Measurements from ENCODE around the gene FLII. TPM values are rescaled to one million over a fixed set of nuclear protein-coding genes. Genes with fewer than 3 reads are reported as not detected.

The FLII gene
- total RNA-seq, 1 experiment from 2014 or later: 298 TPM

DNA sequence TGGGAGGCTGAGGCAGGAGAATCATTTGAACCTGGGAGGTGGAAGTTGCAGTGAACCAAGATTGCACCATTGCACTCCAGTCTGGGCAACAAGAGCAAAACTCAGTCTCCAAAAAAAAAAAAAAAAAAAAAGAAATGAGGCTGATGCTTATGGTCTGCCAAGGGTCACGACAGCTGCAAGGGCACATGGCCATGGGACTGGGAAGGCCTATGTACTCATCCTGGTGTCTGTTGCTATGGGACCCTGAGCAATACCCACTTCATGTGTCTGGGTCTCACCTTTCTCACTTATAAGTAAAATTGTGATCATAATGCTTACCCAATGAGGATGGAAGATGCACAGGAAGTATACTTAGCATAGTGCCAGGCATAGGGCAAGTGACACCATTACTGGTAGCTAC, 18.5 kb upstream of the FLII start:
- no peak overlapping the region for H2BK12ac ChIP-seq (ENCODE audit: insufficient read length, low read depth, low read length)
- H3K27ac ChIP-seq (ENCODE audit: insufficient read length, low read depth, low read length): no peak overlapping the region
- Mint-ChIP-seq H3K9me3 (no peaks in the 10 kb centered on the region), H3K36me3 (ENCODE audit: insufficient read depth in 1 of 3, low read depth in 3 of 3) (peaks cover 28 to 82% (median 68%) of the 10 kb centered on the region in 3 experiments; a peak in 6 of 7 replicates), H3K27ac (no peak overlapping the region), H3K4me1 (no peaks in the 10 kb centered on the region), H3K4me3 (no peak overlapping the region), H3K27me3 (ENCODE audit: low read depth) (no peaks in the 10 kb centered on the region)
- no peak overlapping the region for H4K5ac ChIP-seq (ENCODE audit: insufficient read length, low read depth, low read length)
- no peak overlapping the region for H2BK120ac ChIP-seq (ENCODE audit: low read depth, low read length, poor library complexity, severe bottlenecking)
- no peak overlapping the region for H3K18ac ChIP-seq (ENCODE audit: insufficient read length, low read depth, low read length)
- no peaks in the 10 kb centered on the region for H3K79me2 ChIP-seq (ENCODE audit: insufficient read depth, low read length)
- H2BK20ac ChIP-seq (ENCODE audit: low read depth, low read length, poor library complexity, severe bottlenecking): no peak overlapping the region
- H3K4me1 ChIP-seq (ENCODE audit: insufficient read depth, low read length): no peaks in the 10 kb centered on the region
- no peaks in the 10 kb centered on the region for H3K9me3 ChIP-seq (ENCODE audit: control insufficient read depth, low read depth, low read length)
- H3K79me1 ChIP-seq (ENCODE audit: insufficient read depth, low read depth, low read length, poor library complexity, severe bottlenecking): no peaks in the 10 kb centered on the region
- H4K91ac ChIP-seq (ENCODE audit: insufficient read length, low read depth, low read length): no peak overlapping the region
- H2AK5ac ChIP-seq (ENCODE audit: insufficient read length, low read length): no peak overlapping the region
- H2BK5ac ChIP-seq (ENCODE audit: insufficient read length, low read length): no peak overlapping the region
- H2BK15ac ChIP-seq (ENCODE audit: low read depth, low read length): no peak overlapping the region
- WGBS (ENCODE audit: extremely low coverage, insufficient read length, low lambda C conversion rate): no CpG with 5 or more reads among the region's 1 CpG
- H3K23ac ChIP-seq (ENCODE audit: insufficient read length, low read depth, low read length): no peak overlapping the region
- H3K4me2 ChIP-seq (ENCODE audit: insufficient read depth, insufficient read length, low read length): no peak overlapping the region
- no peak overlapping the region for H3T11ph ChIP-seq (ENCODE audit: low read length)
- no peak overlapping the region for H2AFZ ChIP-seq (ENCODE audit: low read length)
- H3K14ac ChIP-seq (ENCODE audit: insufficient read depth, low read length): no peak overlapping the region
- H3K56ac ChIP-seq (ENCODE audit: insufficient read length, low read depth, low read length): no peak overlapping the region
- no peak for DNase-seq
- H4K8ac ChIP-seq (replicated peaks; ENCODE audit: insufficient read length, low read depth, low read length): no peak overlapping the region
- H4K20me1 ChIP-seq (ENCODE audit: control insufficient read depth, insufficient read depth, insufficient read length): no peaks in the 10 kb centered on the region
- H3K27me3 ChIP-seq (ENCODE audit: insufficient read depth, low read length): no peaks in the 10 kb centered on the region
- no peak overlapping the region for H3K9ac ChIP-seq (ENCODE audit: extremely low read depth, insufficient read length, low read length)
- TF ChIP-seq, protein P1, sequence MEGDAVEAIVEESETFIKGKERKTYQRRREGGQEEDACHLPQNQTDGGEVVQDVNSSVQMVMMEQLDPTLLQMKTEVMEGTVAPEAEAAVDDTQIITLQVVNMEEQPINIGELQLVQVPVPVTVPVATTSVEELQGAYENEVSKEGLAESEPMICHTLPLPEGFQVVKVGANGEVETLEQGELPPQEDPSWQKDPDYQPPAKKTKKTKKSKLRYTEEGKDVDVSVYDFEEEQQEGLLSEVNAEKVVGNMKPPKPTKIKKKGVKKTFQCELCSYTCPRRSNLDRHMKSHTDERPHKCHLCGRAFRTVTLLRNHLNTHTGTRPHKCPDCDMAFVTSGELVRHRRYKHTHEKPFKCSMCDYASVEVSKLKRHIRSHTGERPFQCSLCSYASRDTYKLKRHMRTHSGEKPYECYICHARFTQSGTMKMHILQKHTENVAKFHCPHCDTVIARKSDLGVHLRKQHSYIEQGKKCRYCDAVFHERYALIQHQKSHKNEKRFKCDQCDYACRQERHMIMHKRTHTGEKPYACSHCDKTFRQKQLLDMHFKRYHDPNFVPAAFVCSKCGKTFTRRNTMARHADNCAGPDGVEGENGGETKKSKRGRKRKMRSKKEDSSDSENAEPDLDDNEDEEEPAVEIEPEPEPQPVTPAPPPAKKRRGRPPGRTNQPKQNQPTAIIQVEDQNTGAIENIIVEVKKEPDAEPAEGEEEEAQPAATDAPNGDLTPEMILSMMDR (conservative IDR thresholded peaks at IDR 0.05): no peak
- H3K4ac ChIP-seq (ENCODE audit: low read depth, low read length): no peak overlapping the region
- H3K23me2 ChIP-seq (ENCODE audit: insufficient read length, low read depth, low read length, poor library complexity, severe bottlenecking): no peaks in the 10 kb centered on the region
